HCT116 (cell line): Measurements from ENCODE around the gene HK2. TPM values are rescaled to one million over a fixed set of nuclear protein-coding genes. Genes with fewer than 3 reads are reported as not detected.

Experiments used
- ATAC-seq: fragments of 200-7000 bp; cut with Tn5 transposase; 2 replicates; pipeline ENCODE4 v1.9.1; 2020; ENCODE audit warnings: mild to moderate bottlenecking, moderate library complexity
- BruUV-seq: library from RNA; stranded (reverse); fragments of 400-500 nt; replicated peaks from 2 replicates; lab custom pipeline; 2021; lab: Mats Ljungman, UMichigan
- CTCF ChIA-PET: fragments of 300-600 bp; sonication (Branson Sonifier 250); formaldehyde crosslinking; loops from one replicate; lab custom pipeline; 2021; ENCODE audit warnings: antibody characterized with exemption; lab: Charles Lee
- POLR2A ChIA-PET: fragments of 300-600, 350-600 bp; sonication (Branson Sonifier 250); formaldehyde crosslinking; loops from one replicate; lab custom pipeline; 2021; ENCODE audit warnings: antibody characterized with exemption; lab: Charles Lee
- RAD21 ChIA-PET, 2 experiments: fragments of 300-600 bp; sonication (Branson Sonifier 250); formaldehyde crosslinking; loops; one replicate each; lab custom pipeline; 2023; ENCODE audit warnings: low total read pairs in 2 of 2; ENCODE audit not compliant: uncharacterized antibody in 2 of 2, unreplicated experiment in 2 of 2, low non-redundant PET in 1 of 2; lab: Charles Lee
- DNase-seq: peaks from one replicate; pipeline ENCODE4 v3.0.0-alpha.2; 2010; ENCODE audit warnings: low read depth, low spot score
- H2AFZ ChIP-seq: fragments of 200-600 bp; shearing (Covaris generic), sonication (generic); 2 replicates; pipeline ENCODE4 v1.6.1; 2017; ENCODE audit warnings: low read depth, mixed run types, mixed read lengths, antibody characterized with exemption, low read length; ENCODE audit not compliant: poor library complexity, severe bottlenecking
- H3K27ac ChIP-seq: 2 replicates; pipeline ENCODE4 v1.5.1; 2012; ENCODE audit warnings: low read depth, low read length
- H3K27me3 ChIP-seq: fragments of 200-600 bp; sonication (generic); 2 replicates; pipeline ENCODE4 v1.6.1; 2016; ENCODE audit warnings: mixed run types, low read length, mixed read lengths; ENCODE audit not compliant: insufficient read depth
- H3K36me3 ChIP-seq, 2 experiments: fragments of 200-500 bp in 1 of 2; fragments of 200-600 bp in 1 of 2; sonication (Bioruptor generic) in 1 of 2; sonication (generic) in 1 of 2; 2 replicates each; pipeline versions ENCODE4 v1.5.1 to v1.6.1; 2014 to 2016; ENCODE audit warnings: low read length in 2 of 2, inconsistent platforms in 1 of 2, mixed read lengths in 1 of 2, mixed run types in 1 of 2; ENCODE audit not compliant: insufficient read depth in 2 of 2, control insufficient read depth in 1 of 2
- H3K4me1 ChIP-seq, 2 experiments: fragments of 200-600 bp in 1 of 2; sonication (generic) in 1 of 2; 2 replicates each; pipeline versions ENCODE4 v1.5.1 to v1.6.1; 2012 to 2017; ENCODE audit warnings: low read length in 2 of 2, inconsistent platforms in 1 of 2, mild to moderate bottlenecking in 1 of 2, mixed read lengths in 1 of 2, mixed run types in 1 of 2, moderate library complexity in 1 of 2; ENCODE audit not compliant: insufficient read depth in 2 of 2, control insufficient read depth in 1 of 2
- H3K4me2 ChIP-seq: fragments of 200-600 bp; sonication (generic); 2 replicates; pipeline ENCODE4 v1.6.1; 2017; ENCODE audit warnings: mixed run types, low read length, mixed read lengths
- H3K4me3 ChIP-seq, 2 experiments: fragments of 200-600 bp in 1 of 2; sonication (generic) in 1 of 2; replicated peaks in 1 of 2; 2 replicates each; pipeline ENCODE4 v1.5.1; 2011 to 2016; ENCODE audit warnings: low read length in 2 of 2, control low read depth in 1 of 2, low read depth in 1 of 2, mild to moderate bottlenecking in 1 of 2, mixed read lengths in 1 of 2, mixed run types in 1 of 2
- H3K79me2 ChIP-seq: fragments of 200-600 bp; sonication (generic); 2 replicates; pipeline ENCODE4 v1.6.1; 2017; ENCODE audit warnings: mild to moderate bottlenecking, mixed run types, low read length, moderate library complexity, mixed read lengths; ENCODE audit not compliant: insufficient read depth
- H3K9ac ChIP-seq: fragments of 200-600 bp; sonication (generic); 2 replicates; pipeline ENCODE4 v1.6.1; 2016; ENCODE audit warnings: low read length, mixed read lengths
- H3K9me2 ChIP-seq: fragments of 200-600 bp; sonication (generic), shearing (Covaris generic); 2 replicates; pipeline ENCODE4 v1.6.1; 2017; ENCODE audit warnings: mixed run types, mild to moderate bottlenecking, moderate library complexity; ENCODE audit not compliant: insufficient read depth
- H3K9me3 ChIP-seq, 2 experiments: fragments of 200-500 bp in 1 of 2; fragments of 200-600 bp in 1 of 2; sonication (Bioruptor generic) in 1 of 2; sonication (generic) in 1 of 2; 2 replicates each; pipeline ENCODE4 v1.6.1; 2014 to 2017; ENCODE audit warnings: low read length in 2 of 2, mixed read lengths in 2 of 2, inconsistent platforms in 1 of 2, low read depth in 1 of 2, mild to moderate bottlenecking in 1 of 2, mixed run types in 1 of 2, moderate library complexity in 1 of 2; ENCODE audit not compliant: control insufficient read depth in 1 of 2, insufficient read depth in 1 of 2
- H4K20me1 ChIP-seq: fragments of 200-600 bp; sonication (generic), shearing (Covaris generic); 2 replicates; pipeline ENCODE4 v1.6.1; 2017; ENCODE audit warnings: mixed run types, mild to moderate bottlenecking, moderate library complexity; ENCODE audit not compliant: insufficient read depth
- CEBPB ChIP-seq: IDR thresholded peaks from 2 replicates; pipeline ENCODE4 v1.6.1; 2012; ENCODE audit warnings: low read depth
- EGR1 ChIP-seq: IDR thresholded peaks from 2 replicates; pipeline ENCODE4 v1.6.1; 2012; ENCODE audit warnings: low read depth
- ELF1 ChIP-seq: IDR thresholded peaks from 2 replicates; pipeline ENCODE4 v1.6.1; 2012; ENCODE audit warnings: low read depth, borderline replicate concordance
- EZH2 ChIP-seq: fragments of 200-600 bp; sonication (generic); IDR thresholded peaks from 2 replicates; pipeline ENCODE4 v1.6.1; 2017; ENCODE audit warnings: antibody characterized with exemption, mixed run types
- EZH2phosphoT487 ChIP-seq: fragments of 200-600 bp; IDR thresholded peaks from 2 replicates; pipeline ENCODE4 v1.6.1; 2018; ENCODE audit warnings: antibody characterized with exemption, borderline replicate concordance
- FOSL1 ChIP-seq: IDR thresholded peaks from 2 replicates; pipeline ENCODE4 v1.6.1; 2012; ENCODE audit warnings: low read depth
- JUND ChIP-seq: IDR thresholded peaks from 2 replicates; pipeline ENCODE4 v1.6.1; 2012
- POLR2A ChIP-seq: IDR thresholded peaks from 2 replicates; pipeline ENCODE4 v1.7.0; 2011; ENCODE audit warnings: borderline replicate concordance; ENCODE audit not compliant: insufficient read depth, insufficient read length; ENCODE audit errors: extremely low read depth
- POLR2AphosphoS5 ChIP-seq: IDR thresholded peaks from 2 replicates; pipeline ENCODE4 v1.6.1; 2011; ENCODE audit warnings: mild to moderate bottlenecking, low read depth, low read length, moderate library complexity
- RAD21 ChIP-seq: IDR thresholded peaks from 2 replicates; pipeline ENCODE4 v1.6.1; 2012; ENCODE audit warnings: low read depth, mild to moderate bottlenecking
- SIN3A ChIP-seq: IDR thresholded peaks from 2 replicates; pipeline ENCODE4 v1.6.1; 2012; ENCODE audit warnings: low read depth
- SP1 ChIP-seq: IDR thresholded peaks from 2 replicates; pipeline ENCODE4 v1.6.1; 2012; ENCODE audit warnings: low read depth
- SRF ChIP-seq: IDR thresholded peaks from 2 replicates; pipeline ENCODE4 v1.6.1; 2012; ENCODE audit warnings: low read depth
- TCF7L2 ChIP-seq: IDR thresholded peaks from 2 replicates; pipeline ENCODE4 v1.7.0; 2011; ENCODE audit warnings: borderline replicate concordance, inconsistent platforms; ENCODE audit not compliant: insufficient read depth, insufficient read length; ENCODE audit errors: extremely low read depth
- YY1 ChIP-seq: IDR thresholded peaks from 2 replicates; pipeline ENCODE4 v1.6.1; 2011; ENCODE audit warnings: low read length, low read depth, moderate library complexity, mild to moderate bottlenecking; ENCODE audit not compliant: insufficient replicate concordance; ENCODE audit errors: extremely low read depth
- ZFX ChIP-seq: fragments of 450-650 bp; IDR thresholded peaks from 2 replicates; pipeline ENCODE4 v1.6.1; 2017
- ZNF274 ChIP-seq: fragments of 200-500 bp; sonication (Bioruptor generic); IDR thresholded peaks from 2 replicates; pipeline ENCODE4 v1.6.1; 2014; ENCODE audit warnings: mild to moderate bottlenecking, low read depth, low read length, inconsistent platforms
- intact Hi-C: fragments of 100-400 bp; cut with micrococcal nuclease; formaldehyde crosslinking; loops from 2 replicates; pipeline ENCODE4 v1.10.0; 2022
- total RNA-seq: library from RNA; stranded (reverse); gene quantifications from one replicate; pipeline ENCODE4 v1.2.1, GENCODE V29; 2021; ENCODE audit not compliant: unreplicated experiment
- TF ChIP-seq, protein P1 (sequence below): IDR thresholded peaks from 2 replicates; pipeline ENCODE4 v1.6.1; 2012; ENCODE audit warnings: low read depth
- TF ChIP-seq, protein P2 (sequence below): IDR thresholded peaks from 2 replicates; pipeline ENCODE4 v1.6.1; 2012
- TF ChIP-seq, protein P3 (sequence below): IDR thresholded peaks from 2 replicates; pipeline ENCODE4 v1.6.1; 2012
- TF ChIP-seq, protein P4 (sequence below): IDR thresholded peaks from 2 replicates; pipeline ENCODE4 v1.6.1; 2011; ENCODE audit warnings: mild to moderate bottlenecking, low read length, moderate library complexity; ENCODE audit not compliant: insufficient replicate concordance; ENCODE audit errors: extremely low read depth

HK2 gene
- total RNA-seq, 1 experiment from 2014 or later, result 42.5 TPM

DNA sequence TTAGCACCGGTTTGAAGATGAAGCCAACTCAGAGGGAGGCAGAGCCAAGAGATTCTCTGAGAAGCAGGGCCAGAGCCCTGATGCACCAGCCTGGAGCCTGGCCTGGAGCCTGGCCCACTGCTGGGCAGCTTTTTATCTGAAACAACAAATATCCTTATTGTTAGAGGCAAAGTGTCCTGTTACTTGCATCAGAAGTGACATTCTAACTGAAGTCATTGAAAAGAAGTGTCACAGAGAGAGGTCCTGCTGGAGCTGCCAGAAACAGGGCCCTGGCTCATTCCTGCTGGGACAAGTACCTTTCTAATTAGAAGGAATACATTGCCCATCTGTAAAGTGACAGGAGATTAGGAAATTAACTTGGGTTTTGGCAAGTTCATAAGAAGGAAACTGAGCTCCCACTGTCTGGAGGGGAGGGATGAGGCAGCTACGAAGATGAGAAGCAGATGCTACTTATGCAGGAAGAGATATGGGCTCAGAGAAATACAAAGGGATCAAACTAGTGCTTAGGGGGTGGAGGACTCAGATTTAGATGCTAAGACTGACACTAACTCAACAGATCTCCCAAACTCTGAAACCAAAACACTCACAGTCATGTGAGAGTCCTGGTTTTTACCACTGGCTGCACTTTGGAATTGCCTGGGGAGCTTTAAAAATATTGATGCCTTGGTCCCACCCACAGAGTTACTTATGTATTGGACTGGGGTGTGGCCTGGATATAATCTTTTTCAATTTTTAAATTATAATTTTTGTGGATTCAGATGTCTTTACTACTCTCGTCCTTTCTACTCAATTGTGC is 11.0 kb upstream of the HK2 start (continued):
- TF ChIP-seq ZNF274 (no peak), ELF1 (no peak)
- TF ChIP-seq, protein P1, sequence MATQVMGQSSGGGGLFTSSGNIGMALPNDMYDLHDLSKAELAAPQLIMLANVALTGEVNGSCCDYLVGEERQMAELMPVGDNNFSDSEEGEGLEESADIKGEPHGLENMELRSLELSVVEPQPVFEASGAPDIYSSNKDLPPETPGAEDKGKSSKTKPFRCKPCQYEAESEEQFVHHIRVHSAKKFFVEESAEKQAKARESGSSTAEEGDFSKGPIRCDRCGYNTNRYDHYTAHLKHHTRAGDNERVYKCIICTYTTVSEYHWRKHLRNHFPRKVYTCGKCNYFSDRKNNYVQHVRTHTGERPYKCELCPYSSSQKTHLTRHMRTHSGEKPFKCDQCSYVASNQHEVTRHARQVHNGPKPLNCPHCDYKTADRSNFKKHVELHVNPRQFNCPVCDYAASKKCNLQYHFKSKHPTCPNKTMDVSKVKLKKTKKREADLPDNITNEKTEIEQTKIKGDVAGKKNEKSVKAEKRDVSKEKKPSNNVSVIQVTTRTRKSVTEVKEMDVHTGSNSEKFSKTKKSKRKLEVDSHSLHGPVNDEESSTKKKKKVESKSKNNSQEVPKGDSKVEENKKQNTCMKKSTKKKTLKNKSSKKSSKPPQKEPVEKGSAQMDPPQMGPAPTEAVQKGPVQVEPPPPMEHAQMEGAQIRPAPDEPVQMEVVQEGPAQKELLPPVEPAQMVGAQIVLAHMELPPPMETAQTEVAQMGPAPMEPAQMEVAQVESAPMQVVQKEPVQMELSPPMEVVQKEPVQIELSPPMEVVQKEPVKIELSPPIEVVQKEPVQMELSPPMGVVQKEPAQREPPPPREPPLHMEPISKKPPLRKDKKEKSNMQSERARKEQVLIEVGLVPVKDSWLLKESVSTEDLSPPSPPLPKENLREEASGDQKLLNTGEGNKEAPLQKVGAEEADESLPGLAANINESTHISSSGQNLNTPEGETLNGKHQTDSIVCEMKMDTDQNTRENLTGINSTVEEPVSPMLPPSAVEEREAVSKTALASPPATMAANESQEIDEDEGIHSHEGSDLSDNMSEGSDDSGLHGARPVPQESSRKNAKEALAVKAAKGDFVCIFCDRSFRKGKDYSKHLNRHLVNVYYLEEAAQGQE, result no peak

DNA sequence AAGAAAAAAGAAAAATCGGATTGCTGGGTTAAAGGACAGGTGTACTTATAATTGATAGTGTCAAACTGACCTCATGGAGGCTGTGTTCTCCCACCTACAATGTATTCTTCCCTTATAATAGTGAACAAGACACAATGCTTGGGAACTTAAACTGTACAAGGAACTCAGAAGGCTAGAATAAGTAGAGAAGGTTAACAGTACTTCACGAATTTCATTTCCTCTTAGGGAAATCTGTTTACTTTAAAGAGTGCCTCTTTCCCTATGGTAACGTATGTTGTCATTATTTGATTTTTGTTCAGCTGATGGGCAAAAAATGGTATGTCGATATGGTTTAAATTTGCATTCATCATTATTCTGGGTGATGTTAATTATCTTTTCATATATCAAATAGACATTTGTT is 9.2 kb upstream of the HK2 start:
- ATAC-seq, result no peak

More for the DNA sequence above, 9.2 kb upstream of the HK2 start:
- H3K9ac ChIP-seq, result no peak overlapping the region
- H3K27ac ChIP-seq, result no peak overlapping the region
- H3K4me3 ChIP-seq, result no peak overlapping the region
- DNase-seq, result no peak
- BruUV-seq, result no TSS peak
- no peaks in the 10 kb centered on the region for H4K20me1 ChIP-seq
- H3K36me3 ChIP-seq, result no peaks in the 10 kb centered on the region
- intact Hi-C loops, result no loop called here
- ChIA-PET POLR2A (no interaction called here), RAD21 (no interaction called here), CTCF (no interaction called here)
- H3K9me3 ChIP-seq, result no peaks in the 10 kb centered on the region
- no peak overlapping the region for H2AFZ ChIP-seq
- H3K9me2 ChIP-seq, result no peaks in the 10 kb centered on the region
- H3K4me2 ChIP-seq, result no peak overlapping the region
- H3K79me2 ChIP-seq, result no peaks in the 10 kb centered on the region
- no peak for TF ChIP-seq RAD21
- TF ChIP-seq CEBPB, result no peak
- TF ChIP-seq EGR1, result no peak
- no peak for TF ChIP-seq FOSL1
- no peak for TF ChIP-seq TCF7L2
- TF ChIP-seq, protein P2, sequence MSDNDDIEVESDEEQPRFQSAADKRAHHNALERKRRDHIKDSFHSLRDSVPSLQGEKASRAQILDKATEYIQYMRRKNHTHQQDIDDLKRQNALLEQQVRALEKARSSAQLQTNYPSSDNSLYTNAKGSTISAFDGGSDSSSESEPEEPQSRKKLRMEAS, result no peak
- no peak for TF ChIP-seq SIN3A
- no peak for TF ChIP-seq SP1
- TF ChIP-seq EZH2phosphoT487, result no peak
- no peak for TF ChIP-seq JUND
- TF ChIP-seq POLR2A, result no peak
- no peak for TF ChIP-seq ZNF274
- no peak for TF ChIP-seq POLR2AphosphoS5
- TF ChIP-seq, protein P3, sequence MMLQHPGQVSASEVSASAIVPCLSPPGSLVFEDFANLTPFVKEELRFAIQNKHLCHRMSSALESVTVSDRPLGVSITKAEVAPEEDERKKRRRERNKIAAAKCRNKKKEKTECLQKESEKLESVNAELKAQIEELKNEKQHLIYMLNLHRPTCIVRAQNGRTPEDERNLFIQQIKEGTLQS, result no peak
- no peak for TF ChIP-seq ELF1
- no peak for TF ChIP-seq EZH2
- TF ChIP-seq, protein P4, sequence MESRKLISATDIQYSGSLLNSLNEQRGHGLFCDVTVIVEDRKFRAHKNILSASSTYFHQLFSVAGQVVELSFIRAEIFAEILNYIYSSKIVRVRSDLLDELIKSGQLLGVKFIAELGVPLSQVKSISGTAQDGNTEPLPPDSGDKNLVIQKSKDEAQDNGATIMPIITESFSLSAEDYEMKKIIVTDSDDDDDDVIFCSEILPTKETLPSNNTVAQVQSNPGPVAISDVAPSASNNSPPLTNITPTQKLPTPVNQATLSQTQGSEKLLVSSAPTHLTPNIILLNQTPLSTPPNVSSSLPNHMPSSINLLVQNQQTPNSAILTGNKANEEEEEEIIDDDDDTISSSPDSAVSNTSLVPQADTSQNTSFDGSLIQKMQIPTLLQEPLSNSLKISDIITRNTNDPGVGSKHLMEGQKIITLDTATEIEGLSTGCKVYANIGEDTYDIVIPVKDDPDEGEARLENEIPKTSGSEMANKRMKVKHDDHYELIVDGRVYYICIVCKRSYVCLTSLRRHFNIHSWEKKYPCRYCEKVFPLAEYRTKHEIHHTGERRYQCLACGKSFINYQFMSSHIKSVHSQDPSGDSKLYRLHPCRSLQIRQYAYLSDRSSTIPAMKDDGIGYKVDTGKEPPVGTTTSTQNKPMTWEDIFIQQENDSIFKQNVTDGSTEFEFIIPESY, result no peak
- no peak for TF ChIP-seq ZFX
- no peak for TF ChIP-seq SRF
- TF ChIP-seq YY1, result no peak
- TF ChIP-seq, all 23 proteins: peak for 0
- no peaks in the 10 kb centered on the region for H3K4me1 ChIP-seq
- H3K27me3 ChIP-seq, result no peaks in the 10 kb centered on the region
